Rectal smooth muscle tissue (tissue), 1 donor: ENCODE data around the gene INKA2.

Source experiments
- H3K27ac ChIP-seq: one replicate; pipeline ENCODE4 v1.7.0; 2013; ENCODE audit warnings: low read depth, low read length, inconsistent platforms
- H3K27me3 ChIP-seq: one replicate; pipeline ENCODE4 v1.7.0; 2013; ENCODE audit warnings: low read length; ENCODE audit not compliant: control insufficient read depth, insufficient read depth
- H3K36me3 ChIP-seq: one replicate; pipeline ENCODE4 v1.7.0; 2013; ENCODE audit warnings: low read length; ENCODE audit not compliant: control insufficient read depth, insufficient read depth
- H3K4me1 ChIP-seq: one replicate; pipeline ENCODE4 v1.7.0; 2013; ENCODE audit warnings: low read length; ENCODE audit not compliant: control insufficient read depth, insufficient read depth
- H3K4me3 ChIP-seq: one replicate; pipeline ENCODE4 v1.7.0; 2013; ENCODE audit warnings: low read length
- H3K9ac ChIP-seq: one replicate; pipeline ENCODE4 v1.7.0; 2013; ENCODE audit warnings: low read length

INKA2 gene

GRCh38 chr1:111725192-111725591 is 14.0 kb downstream of the INKA2 start:
- Histone ChIP-seq H3K36me3 (no peaks in the 10 kb centered on the region), H3K27me3 (no peaks in the 10 kb centered on the region), H3K9ac (no peak overlapping the region), H3K4me1 (peaks cover 6% of the 10 kb centered on the region), H3K4me3 (no peak overlapping the region), H3K27ac (no peak overlapping the region)

- Histone ChIP-seq H3K36me3 (no peaks in the 10 kb centered on the region), H3K4me3 (no peak overlapping the region), H3K9ac (no peak overlapping the region), H3K4me1 (peaks cover 7% of the 10 kb centered on the region), H3K27ac (no peak overlapping the region), H3K27me3 (no peaks in the 10 kb centered on the region)
Observed at GRCh38 chr1:111723871-111724270, 15.3 kb downstream of the INKA2 start.

GRCh38 chr1:111723091-111723806 is 15.9 kb downstream of the INKA2 start:
- Histone ChIP-seq H3K4me3 (no peak overlapping the region), H3K9ac (no peak overlapping the region), H3K27me3 (no peaks in the 10 kb centered on the region), H3K4me1 (peaks cover 7% of the 10 kb centered on the region), H3K36me3 (no peaks in the 10 kb centered on the region), H3K27ac (no peak overlapping the region)

- H3K4me3 ChIP-seq = peak overlapping the region; percentile 7
- H3K27ac ChIP-seq = no peak overlapping the region
Observed at GRCh38 chr1:111720977-111721786, 18.0 kb downstream of the INKA2 start.

GRCh38 chr1:111720274-111720976 is 18.8 kb downstream of the INKA2 start:
- Histone ChIP-seq H3K4me3 (peak overlapping the region; percentile 7), H3K27me3 (no peaks in the 10 kb centered on the region), H3K27ac (no peak overlapping the region), H3K36me3 (no peaks in the 10 kb centered on the region), H3K9ac (no peak overlapping the region), H3K4me1 (peaks cover 7% of the 10 kb centered on the region)

More at GRCh38 chr1:111720977-111721786, 18.0 kb downstream of the INKA2 start:
- H3K9ac ChIP-seq = no peak overlapping the region
- peaks cover 7% of the 10 kb centered on the region for H3K4me1 ChIP-seq
- no peaks in the 10 kb centered on the region for H3K36me3 ChIP-seq
- no peaks in the 10 kb centered on the region for H3K27me3 ChIP-seq

- H3K9ac ChIP-seq = no peak overlapping the region
- no peak overlapping the region for H3K4me3 ChIP-seq
- no peaks in the 10 kb centered on the region for H3K27me3 ChIP-seq
- H3K36me3 ChIP-seq = no peaks in the 10 kb centered on the region
- peaks cover 7% of the 10 kb centered on the region for H3K4me1 ChIP-seq
- no peak overlapping the region for H3K27ac ChIP-seq
Observed at GRCh38 chr1:111719674-111720132, 19.5 kb downstream of the INKA2 start.

- Histone ChIP-seq H3K27me3 (no peaks in the 10 kb centered on the region), H3K9ac (no peak overlapping the region), H3K36me3 (no peaks in the 10 kb centered on the region), H3K4me3 (no peak overlapping the region), H3K27ac (no peak overlapping the region), H3K4me1 (peaks cover 7% of the 10 kb centered on the region)
Observed at GRCh38 chr1:111719135-111719534, 20.1 kb downstream of the INKA2 start.

- Histone ChIP-seq H3K27ac (no peak overlapping the region), H3K9ac (no peak overlapping the region), H3K4me3 (no peak overlapping the region), H3K36me3 (no peaks in the 10 kb centered on the region), H3K27me3 (no peaks in the 10 kb centered on the region), H3K4me1 (peaks cover 7% of the 10 kb centered on the region)
Observed at GRCh38 chr1:111717450-111717849, 21.7 kb downstream of the INKA2 start.

- Histone ChIP-seq H3K4me1 (peaks cover 7% of the 10 kb centered on the region), H3K9ac (no peak overlapping the region), H3K4me3 (no peak overlapping the region), H3K27me3 (no peaks in the 10 kb centered on the region), H3K27ac (no peak overlapping the region), H3K36me3 (no peaks in the 10 kb centered on the region)
Observed at GRCh38 chr1:111716333-111716732, 22.9 kb downstream of the INKA2 start.

GRCh38 chr1:111709986-111710385 is 29.2 kb downstream of the INKA2 start:
- H3K27ac ChIP-seq = no peak overlapping the region
- no peaks in the 10 kb centered on the region for H3K4me1 ChIP-seq
- H3K9ac ChIP-seq = no peak overlapping the region
- H3K27me3 ChIP-seq = no peaks in the 10 kb centered on the region
- peaks cover 2% of the 10 kb centered on the region for H3K36me3 ChIP-seq
- H3K4me3 ChIP-seq = no peak overlapping the region

GRCh38 chr1:111707906-111708305 is 31.3 kb downstream of the INKA2 start:
- no peak overlapping the region for H3K27ac ChIP-seq
- H3K36me3 ChIP-seq = peaks cover 2% of the 10 kb centered on the region
- no peaks in the 10 kb centered on the region for H3K27me3 ChIP-seq

GRCh38 chr1:111706921-111707320 is 32.3 kb downstream of the INKA2 start:
- peaks cover 2% of the 10 kb centered on the region for H3K36me3 ChIP-seq
- H3K27ac ChIP-seq = no peak overlapping the region
- no peak overlapping the region for H3K4me3 ChIP-seq
- H3K9ac ChIP-seq = no peak overlapping the region
- no peaks in the 10 kb centered on the region for H3K27me3 ChIP-seq
- H3K4me1 ChIP-seq = no peaks in the 10 kb centered on the region

More at GRCh38 chr1:111707906-111708305, 31.3 kb downstream of the INKA2 start:
- Histone ChIP-seq H3K9ac (no peak overlapping the region), H3K4me1 (no peaks in the 10 kb centered on the region), H3K4me3 (no peak overlapping the region)
